ENCODE data around the gene DLGAP1. TPM values are rescaled to one million over a fixed set of nuclear protein-coding genes. Genes with fewer than 3 reads are reported as not detected.

The DLGAP1 gene
- total RNA-seq, 1 experiment from 2014 or later, result 0.07 TPM

DNA sequence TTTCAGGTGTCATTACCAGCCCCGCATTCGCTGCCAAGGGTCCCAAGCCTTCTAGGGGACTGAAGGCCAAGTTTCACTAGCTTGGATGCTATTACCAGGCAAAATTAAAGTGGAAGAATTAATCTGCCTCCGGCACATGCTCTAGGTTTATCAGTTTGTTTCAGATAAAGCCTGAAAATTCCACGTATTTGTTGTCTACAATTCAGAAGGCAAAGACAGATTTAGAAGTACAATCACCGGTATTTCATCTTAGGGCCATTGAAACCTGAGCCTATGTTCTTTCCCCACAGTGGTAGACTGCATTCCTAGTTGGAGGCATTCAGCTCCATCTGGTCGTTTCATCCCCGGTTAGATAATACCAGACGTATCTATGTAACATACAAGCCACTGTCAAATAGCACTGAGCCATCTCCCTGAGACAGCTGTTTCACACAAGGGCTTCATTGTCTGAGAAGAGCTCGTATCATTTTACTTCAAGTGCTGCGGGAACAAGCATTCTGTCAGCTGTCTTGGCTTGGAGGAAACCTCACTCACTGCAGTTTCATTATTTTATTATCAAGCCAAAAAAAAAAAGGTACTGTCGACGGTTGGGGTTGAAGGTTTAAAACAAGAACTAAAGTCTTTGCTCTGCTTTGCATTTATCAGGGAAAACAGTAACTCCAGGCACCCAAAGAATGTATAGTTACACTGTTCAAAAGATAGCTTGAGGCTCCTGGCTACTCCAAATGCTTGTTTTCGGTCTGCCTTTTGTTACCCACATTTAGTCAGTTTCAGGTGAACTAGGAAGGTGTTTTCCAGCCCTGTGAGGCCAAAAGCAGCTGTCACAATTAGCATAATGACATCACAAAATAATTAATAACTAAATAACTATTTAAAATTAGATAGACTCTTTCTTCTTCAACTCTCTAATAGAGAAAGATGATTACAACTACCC, 928.4 kb downstream of the DLGAP1 start:
- peak overlapping the region; percentile 50 for H3K27ac Mint-ChIP-seq (ENCODE audit: unreplicated experiment)
- peak overlapping the region; percentile 45 for H3K4me3 Mint-ChIP-seq (ENCODE audit: unreplicated experiment)
- CTCF ChIA-PET, result interaction anchor here (0.5 to 1.5 kb wide), 7 partner anchors 59 to 1249 kb away, joined by 3 to 4 read pairs (median 3); no protein-coding TSS in a partner anchor
- H3K9me3 Mint-ChIP-seq (ENCODE audit: unreplicated experiment), result no peaks in the 10 kb centered on the region
- H3K4me1 Mint-ChIP-seq (ENCODE audit: low read depth, unreplicated experiment), result peaks cover 10% of the 10 kb centered on the region
- POLR2A ChIA-PET, result interaction anchor here (0.5 to 0.7 kb wide), 3 partner anchors 10 to 196 kb away, joined by 3 to 14 read pairs (median 4); no protein-coding TSS in a partner anchor
- no peaks in the 10 kb centered on the region for H3K27me3 Mint-ChIP-seq (ENCODE audit: insufficient read depth, unreplicated experiment)
- no peaks in the 10 kb centered on the region for H3K27me3 ChIP-seq (replicated peaks; ENCODE audit: control insufficient read depth, insufficient read depth, low read length)
- TSS peak; percentile 74 for BruUV-seq (replicated peaks)
- no peaks in the 10 kb centered on the region for H3K36me3 Mint-ChIP-seq (ENCODE audit: insufficient read depth, unreplicated experiment)
- H3K36me3 ChIP-seq (ENCODE audit: control insufficient read depth, insufficient read depth, low read length), result no peaks in the 10 kb centered on the region
- intact Hi-C loops (cut with micrococcal nuclease; ENCODE audit: unreplicated experiment), result no loop called here
- peak; percentile 37 to 59 for DNase-seq
- peaks cover 11% of the 10 kb centered on the region for H3K4me1 ChIP-seq
- TF ChIP-seq CTCF (IDR thresholded peaks at IDR 0.05; ENCODE audit: insufficient read depth in 1 of 2, low read depth in 1 of 2, low read length in 1 of 2, severe bottlenecking in 1 of 2, unreplicated experiment in 1 of 2), result no peak
- H3K9me3 ChIP-seq, result peaks cover 5% of the 10 kb centered on the region; the same call in 1 of the 2 replicates
- no peak overlapping the region for H3K4me3 ChIP-seq (ENCODE audit: low read depth, low read length)

GRCh38 chr18:3525870-3526420, 929.2 kb downstream of the DLGAP1 start:
- no peak for TF ChIP-seq CTCF (IDR thresholded peaks at IDR 0.05; ENCODE audit: insufficient read depth in 1 of 2, low read depth in 1 of 2, low read length in 1 of 2, severe bottlenecking in 1 of 2, unreplicated experiment in 1 of 2)

GRCh38 chr18:3524706-3525105, 930.4 kb downstream of the DLGAP1 start:
- H3K27me3 Mint-ChIP-seq (ENCODE audit: insufficient read depth, unreplicated experiment), result no peaks in the 10 kb centered on the region

More at GRCh38 chr18:3525870-3526420, 929.2 kb downstream of the DLGAP1 start:
- Histone ChIP-seq H3K27me3 (replicated peaks; ENCODE audit: control insufficient read depth, insufficient read depth, low read length) (no peaks in the 10 kb centered on the region), H3K4me1 (peaks cover 11% of the 10 kb centered on the region), H3K9me3 (peaks cover 5% of the 10 kb centered on the region; the same call in 1 of the 2 replicates), H3K4me3 (ENCODE audit: low read depth, low read length) (no peak overlapping the region), H3K36me3 (ENCODE audit: control insufficient read depth, insufficient read depth, low read length) (no peaks in the 10 kb centered on the region)
- Mint-ChIP-seq H3K27me3 (ENCODE audit: insufficient read depth, unreplicated experiment) (no peaks in the 10 kb centered on the region), H3K36me3 (ENCODE audit: insufficient read depth, unreplicated experiment) (no peaks in the 10 kb centered on the region), H3K9me3 (ENCODE audit: unreplicated experiment) (no peaks in the 10 kb centered on the region), H3K4me1 (ENCODE audit: low read depth, unreplicated experiment) (peaks cover 18% of the 10 kb centered on the region), H3K4me3 (ENCODE audit: unreplicated experiment) (no peak overlapping the region), H3K27ac (ENCODE audit: unreplicated experiment) (peak overlapping the region; percentile 50)
- POLR2A ChIA-PET, result interaction anchor here (0.5 to 0.6 kb wide), 2 partner anchors 9 to 158 kb away, joined by 3 to 5 read pairs; no protein-coding TSS in a partner anchor
- DNase-seq, result no peak
- CTCF ChIA-PET, result interaction anchor here (0.5 to 1.5 kb wide), 5 partner anchors 60 to 1248 kb away, joined by 3 to 6 read pairs (median 4); no protein-coding TSS in a partner anchor
- intact Hi-C loops (cut with micrococcal nuclease; ENCODE audit: unreplicated experiment), result no loop called here
- no TSS peak for BruUV-seq (replicated peaks)

More at GRCh38 chr18:3524706-3525105, 930.4 kb downstream of the DLGAP1 start:
- H3K4me3 ChIP-seq (ENCODE audit: low read depth, low read length), result no peak overlapping the region
- Mint-ChIP-seq H3K9me3 (ENCODE audit: unreplicated experiment) (no peaks in the 10 kb centered on the region), H3K4me1 (ENCODE audit: low read depth, unreplicated experiment) (peaks cover 30% of the 10 kb centered on the region), H3K27ac (ENCODE audit: unreplicated experiment) (no peak overlapping the region), H3K36me3 (ENCODE audit: insufficient read depth, unreplicated experiment) (no peaks in the 10 kb centered on the region), H3K4me3 (ENCODE audit: unreplicated experiment) (no peak overlapping the region)
- TF ChIP-seq CTCF (IDR thresholded peaks at IDR 0.05; ENCODE audit: insufficient read depth in 1 of 2, low read depth in 1 of 2, low read length in 1 of 2, severe bottlenecking in 1 of 2, unreplicated experiment in 1 of 2), result no peak
- no peaks in the 10 kb centered on the region for H3K27me3 ChIP-seq (replicated peaks; ENCODE audit: control insufficient read depth, insufficient read depth, low read length)
- ChIA-PET POLR2A (no interaction called here), CTCF (no interaction called here)
- intact Hi-C loops (cut with micrococcal nuclease; ENCODE audit: unreplicated experiment), result no loop called here
- no TSS peak for BruUV-seq (replicated peaks)
- H3K36me3 ChIP-seq (ENCODE audit: control insufficient read depth, insufficient read depth, low read length), result no peaks in the 10 kb centered on the region
- peaks cover 5% of the 10 kb centered on the region; the same call in 1 of the 2 replicates for H3K9me3 ChIP-seq
- no peak for DNase-seq
- peaks cover 11% of the 10 kb centered on the region for H3K4me1 ChIP-seq

Measured in Caco-2 (cell line).